Measurements from ENCODE around the gene C17orf100.

C17orf100 gene

DNA sequence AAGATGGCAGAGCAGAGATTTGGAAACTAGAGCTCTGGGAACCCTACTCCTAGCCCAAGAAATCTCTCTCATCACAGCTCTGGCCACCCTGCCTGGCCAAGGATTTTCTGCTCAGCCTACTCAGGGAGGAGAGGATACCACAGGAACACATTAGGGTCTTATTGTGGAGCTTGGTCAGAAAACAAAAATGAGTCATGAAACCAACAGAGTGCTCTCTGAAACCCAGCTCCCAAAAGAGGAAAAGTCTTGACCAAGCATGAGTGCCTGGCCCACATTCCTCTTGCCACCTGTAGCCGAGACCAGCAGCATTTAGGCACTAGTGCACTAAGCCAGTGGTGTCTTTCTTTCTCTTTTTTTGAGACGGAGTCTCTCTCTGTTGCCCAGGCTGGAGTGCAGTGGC lies 43.5 kb downstream of the C17orf100 start:
- no peak for DNase-seq

DNA sequence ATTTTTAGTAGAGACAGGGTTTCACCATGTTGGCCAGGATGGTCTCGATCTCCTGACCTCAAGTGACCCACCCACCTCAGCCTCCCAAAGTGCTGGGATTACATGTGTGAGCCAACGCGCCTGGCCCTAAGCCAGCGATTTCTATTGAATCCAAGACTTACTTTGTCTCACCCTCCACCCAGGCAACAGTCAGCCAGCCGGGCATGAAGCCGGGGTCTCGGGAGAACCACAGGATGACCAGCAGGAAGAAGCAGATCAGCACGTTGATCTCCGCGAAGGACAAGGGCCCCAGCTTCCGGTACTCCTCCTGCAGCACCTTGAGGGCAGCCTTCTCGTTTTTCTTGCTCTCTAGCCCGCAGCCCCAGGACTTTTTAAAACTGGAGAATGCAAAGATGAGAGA lies 44.0 kb downstream of the C17orf100 start:
- DNase-seq: no peak

DNA sequence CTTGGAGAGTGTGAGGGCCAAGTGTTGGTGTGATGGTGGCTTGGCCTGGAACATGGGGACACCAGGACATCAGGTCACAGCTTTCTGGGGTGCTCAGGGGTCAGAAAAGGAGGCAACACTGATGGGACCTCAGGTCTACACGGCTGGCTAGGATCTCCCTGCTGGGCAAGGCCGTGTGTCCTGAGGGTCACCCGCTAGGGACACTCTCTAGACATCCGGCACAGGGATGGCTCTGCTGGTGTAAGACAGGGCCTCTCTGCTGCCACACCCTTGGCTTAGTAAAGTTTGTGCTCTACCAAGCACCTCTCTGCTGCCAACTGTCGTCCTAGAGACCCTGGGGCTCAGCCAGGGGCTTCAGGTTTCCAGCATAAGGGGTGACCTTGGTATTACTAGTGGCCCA lies 45.3 kb downstream of the C17orf100 start:
- DNase-seq: no peak

DNA sequence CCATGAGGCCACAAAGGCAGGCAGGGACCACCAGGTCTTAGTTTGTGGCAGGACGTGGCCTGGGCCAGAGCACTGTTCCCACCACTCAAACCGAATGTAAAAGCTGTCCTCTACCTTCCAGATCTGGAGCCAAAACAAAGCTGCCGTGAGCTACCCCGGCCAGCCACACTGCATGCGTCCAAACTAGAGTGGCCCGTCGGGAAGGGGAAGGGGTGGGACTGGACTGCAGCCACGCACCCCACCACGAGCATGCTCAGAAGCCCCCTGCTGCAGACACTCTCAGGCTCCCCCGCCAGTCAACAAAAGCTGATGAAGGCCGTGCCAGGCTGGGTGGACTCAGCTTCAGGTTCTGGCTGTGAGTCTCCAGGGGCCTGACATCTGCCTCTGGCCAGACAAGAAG lies 46.4 kb downstream of the C17orf100 start:
- DNase-seq: no peak

DNA sequence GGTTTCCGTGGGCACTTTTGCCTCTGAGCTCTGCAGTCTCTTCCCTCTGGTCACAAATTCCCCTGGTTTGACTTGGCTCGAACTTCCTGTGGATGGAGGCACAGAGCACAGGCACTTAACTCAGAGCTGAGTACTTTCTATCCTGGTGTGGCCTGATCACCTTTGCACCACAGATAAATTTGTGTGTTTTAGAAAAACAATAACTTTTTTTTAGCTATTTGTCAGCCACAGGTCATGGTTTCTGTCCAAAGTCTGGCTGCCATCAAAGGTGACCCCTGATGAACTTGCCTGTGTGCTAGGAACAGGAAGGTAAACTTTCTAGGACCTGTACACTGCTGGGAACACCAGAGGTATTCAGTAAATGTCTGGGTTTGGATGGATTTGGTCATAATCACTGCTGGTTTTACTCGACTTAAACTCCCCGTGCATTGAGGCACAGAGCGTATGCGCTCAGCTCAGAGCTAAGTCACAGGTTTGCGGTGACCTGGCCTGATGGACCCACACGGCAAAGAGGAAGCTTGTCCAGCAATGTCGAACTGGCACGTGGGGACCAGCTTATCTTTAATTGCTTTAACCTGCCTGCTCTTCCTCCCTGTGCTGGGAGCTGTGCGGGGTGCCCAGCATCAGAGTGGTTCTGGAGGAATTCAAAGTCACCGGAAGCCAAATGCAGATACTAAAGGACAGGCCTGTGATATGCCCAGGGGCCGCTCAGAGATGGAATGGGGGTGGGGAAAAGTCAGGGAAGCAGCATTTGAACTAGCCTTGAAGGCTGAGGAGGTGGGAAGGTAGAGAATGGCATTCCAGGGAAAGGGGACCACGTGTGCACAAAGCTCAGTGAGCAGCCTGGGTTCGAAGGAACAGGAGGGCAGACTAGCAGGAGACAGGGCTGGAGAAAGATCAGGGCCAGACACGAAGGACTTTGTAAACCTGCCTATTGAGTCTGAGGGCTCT lies 48.7 kb downstream of the C17orf100 start:
- DNase-seq: no peak

DNA sequence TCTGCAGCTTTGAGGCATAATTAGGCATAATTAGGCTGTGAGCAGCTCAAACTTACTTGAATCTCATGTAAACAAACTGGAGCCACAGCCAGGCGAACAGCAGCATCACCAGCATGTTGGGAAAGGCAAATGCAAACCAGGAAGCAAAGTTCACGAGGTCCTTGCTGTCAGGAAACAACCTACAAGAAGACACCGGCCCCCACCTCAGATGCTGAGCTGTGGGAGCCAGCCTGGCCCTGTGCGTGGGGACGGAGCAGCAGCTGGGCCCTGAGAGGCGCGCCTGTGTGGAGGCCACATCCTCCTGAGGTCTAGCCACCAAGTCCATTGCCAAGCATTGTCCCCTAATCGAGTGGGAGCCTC lies 49.4 kb downstream of the C17orf100 start:
- no peak for DNase-seq

DNA sequence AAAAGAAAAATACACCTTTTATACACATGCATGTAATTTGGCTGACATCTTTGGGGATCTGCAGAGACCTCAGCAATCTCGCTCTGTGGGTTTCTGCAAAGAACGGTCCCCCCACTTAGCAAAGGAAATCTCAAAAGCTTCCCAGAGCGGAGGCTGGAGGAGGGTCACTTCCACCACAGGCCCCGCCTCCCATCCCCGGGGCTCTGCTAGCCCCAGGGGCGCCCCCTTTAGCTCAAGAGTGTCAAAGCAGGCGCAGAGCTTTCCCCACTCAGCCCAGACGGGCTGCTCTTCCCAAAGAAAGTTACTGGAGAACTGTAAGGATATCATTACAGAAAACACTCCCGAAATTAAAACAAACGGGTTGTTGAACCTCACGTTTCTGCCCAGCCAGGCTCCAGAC lies 50.2 kb downstream of the C17orf100 start:
- DNase-seq: peak in 1 of 6 experiments; percentile 3

DNA sequence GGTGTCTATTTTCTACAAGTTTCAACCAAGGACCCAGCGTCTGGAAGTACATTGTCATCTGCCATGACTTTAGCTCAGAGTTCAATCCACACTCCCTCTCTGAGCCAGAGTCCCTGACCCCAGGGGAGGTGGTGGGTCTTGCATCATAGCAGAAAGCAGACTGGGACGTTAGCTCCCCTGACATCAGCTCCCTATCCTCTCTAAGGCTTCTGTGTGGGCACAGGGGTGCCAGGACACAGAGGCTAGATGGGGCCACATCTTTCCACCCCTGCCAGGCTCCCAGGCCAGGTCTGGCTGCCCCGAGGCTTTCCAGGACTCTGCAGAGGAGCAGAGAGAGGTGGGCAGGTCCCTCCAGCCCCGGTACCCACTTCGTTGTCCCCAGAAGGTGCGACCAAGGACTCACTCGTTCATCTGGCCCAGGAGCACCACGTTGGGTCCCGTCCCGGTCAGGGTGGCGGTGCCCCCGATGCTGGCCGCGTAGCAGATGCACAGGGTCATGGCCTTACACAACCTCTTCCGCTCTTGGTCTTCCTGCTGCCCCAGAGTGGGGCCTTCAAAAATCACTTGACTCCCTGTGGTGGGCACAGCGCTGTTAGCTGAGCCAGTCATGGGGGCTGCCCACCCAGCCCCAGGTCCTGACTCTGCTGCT lies 51.1 kb downstream of the C17orf100 start:
- no peak for DNase-seq

All from stimulated activated naive CD4-positive, alpha-beta T cell (primary cell).